HG03045 (cell line): Measurements from ENCODE around the gene ITPA.
A peak's percentile ranks its signal among the peaks of the same experiment; 100 is the strongest.
"Not testable (repeated sequence)": the region's sequence is repeated elsewhere in the genome, so short reads cannot be mapped to it uniquely, and the experiment has no call there.

Experiments used
- ATAC-seq: cut with Tn5 transposase; IDR thresholded peaks from one replicate; pipeline ENCODE4 v1.9.1; 2021; ENCODE audit warnings: mild to moderate bottlenecking, moderate library complexity; ENCODE audit not compliant: unreplicated experiment

The ITPA gene

GRCh38 chr20:3172933-3173609, 36.2 kb upstream of the ITPA start, which contains the start of gene LZTS3:
Gene LZTS3 (minus strand): TSS chr20:3173549. CDS start chr20:3167163, 6,386 bp downstream.
- ATAC-seq: peak; percentile 40

- peak; percentile 93 for ATAC-seq
Observed at GRCh38 chr20:3173610-3174441, 35.5 kb upstream of the ITPA start.

- ATAC-seq: no peak
Observed at GRCh38 chr20:3174442-3175261, 34.6 kb upstream of the ITPA start.

- ATAC-seq: no peak
Observed at GRCh38 chr20:3175270-3175669, 34.0 kb upstream of the ITPA start.

- no peak for ATAC-seq
Observed at GRCh38 chr20:3177746-3178485, 31.4 kb upstream of the ITPA start.

GRCh38 chr20:3180319-3180718, 29.0 kb upstream of the ITPA start:
- no peak for ATAC-seq

GRCh38 chr20:3181270-3181669, 28.0 kb upstream of the ITPA start:
- no peak for ATAC-seq

GRCh38 chr20:3182429-3182828, 26.9 kb upstream of the ITPA start:
- ATAC-seq: not testable (repeated sequence)

GRCh38 chr20:3183896-3184612, 25.2 kb upstream of the ITPA start:
- no peak for ATAC-seq

GRCh38 chr20:3187861-3188260, 21.4 kb upstream of the ITPA start:
- not testable (repeated sequence) for ATAC-seq

- no peak for ATAC-seq
Observed at GRCh38 chr20:3188823-3189413, 20.4 kb upstream of the ITPA start.

GRCh38 chr20:3189561-3190131, 19.7 kb upstream of the ITPA start:
- no peak for ATAC-seq

- no peak for ATAC-seq
Observed at GRCh38 chr20:3190681-3191111, 18.6 kb upstream of the ITPA start.

GRCh38 chr20:3192226-3193015, 16.9 kb upstream of the ITPA start:
- no peak for ATAC-seq

GRCh38 chr20:3193806-3194616, 15.3 kb upstream of the ITPA start:
- no peak for ATAC-seq

GRCh38 chr20:3194617-3195280, 14.5 kb upstream of the ITPA start:
- no peak for ATAC-seq
